B cell (primary cell): ENCODE data around the gene RAP1GAP2. TPM values are rescaled to one million over a fixed set of nuclear protein-coding genes. Genes with fewer than 3 reads are reported as not detected.

Source experiments
- ATAC-seq: fragments of 200-7000 bp; cut with Tn5 transposase; one replicate; pipeline ENCODE4 v1.10.0; 2021; ENCODE audit warnings: low read depth, mild to moderate bottlenecking, moderate number of reproducible peaks, moderate library complexity
- CTCF ChIA-PET: fragments of 350-600 bp; sonication (Branson Sonifier 250); formaldehyde crosslinking; loops from one replicate; lab custom pipeline; 2021; ENCODE audit warnings: antibody characterized with exemption, inconsistent platforms; lab: Charles Lee
- POLR2A ChIA-PET: fragments of 350-600 bp; sonication (Branson Sonifier 250); formaldehyde crosslinking; loops from one replicate; lab custom pipeline; 2021; ENCODE audit warnings: antibody characterized with exemption; lab: Charles Lee
- DNase-seq: peaks from one replicate; pipeline ENCODE4 v3.0.0; 2013
- H2AFZ ChIP-seq: 2 replicates; pipeline ENCODE4 v1.6.1; 2012; ENCODE audit warnings: mild to moderate bottlenecking, low read depth, low read length; ENCODE audit not compliant: insufficient read depth, poor library complexity, severe bottlenecking
- H3K27ac ChIP-seq, 2 donors: 1 replicate in 1 of 2; 2 replicates in 1 of 2; pipeline ENCODE4 v1.5.1; 2012 to 2013; ENCODE audit warnings: low read length in 2 of 2, mild to moderate bottlenecking in 2 of 2, moderate library complexity in 1 of 2
- H3K27me3 ChIP-seq, 4 experiments: fragments of 200-600 bp in 1 of 4; sonication (generic) in 1 of 4; replicated peaks in 1 of 4; 1 replicate in 2 of 4; 2 replicates in 2 of 4; pipeline versions ENCODE4 v1.6.1 to v1.7.0; 2013 to 2016; ENCODE audit warnings: low read length in 3 of 4, mild to moderate bottlenecking in 2 of 4, mixed read lengths in 1 of 4, moderate library complexity in 1 of 4; ENCODE audit not compliant: insufficient read depth in 4 of 4, control insufficient read depth in 3 of 4; ENCODE audit errors: control extremely low read depth in 1 of 4
- H3K36me3 ChIP-seq, 2 experiments: replicated peaks in 1 of 2; 1 replicate in 1 of 2; 2 replicates in 1 of 2; pipeline versions ENCODE4 v1.6.1 to v1.7.1; 2013; ENCODE audit warnings: low read length in 1 of 2; ENCODE audit not compliant: insufficient read depth in 2 of 2, control insufficient read depth in 1 of 2; ENCODE audit errors: control extremely low read depth in 1 of 2, extremely low read depth in 1 of 2
- H3K4me1 ChIP-seq, 2 donors: fragments of 200-600 bp in 1 of 2; sonication (generic) in 1 of 2; 1 replicate in 1 of 2; 2 replicates in 1 of 2; pipeline versions ENCODE4 v1.5.1 to v1.6.1; 2013 to 2017; ENCODE audit warnings: low read length in 2 of 2; ENCODE audit not compliant: control insufficient read depth in 2 of 2, insufficient read depth in 2 of 2
- H3K4me2 ChIP-seq: replicated peaks from 2 replicates; pipeline ENCODE3; 2012; ENCODE audit warnings: mild to moderate bottlenecking, low read depth, low read length; ENCODE audit not compliant: poor library complexity, severe bottlenecking
- H3K4me3 ChIP-seq, 5 experiments: fragments of 200-600 bp in 1 of 5; sonication (generic) in 1 of 5; 1 replicate in 3 of 5; 2 replicates in 2 of 5; pipeline versions ENCODE4 v1.5.1 to v1.7.0; 2011 to 2016; ENCODE audit warnings: low read length in 4 of 5, mild to moderate bottlenecking in 4 of 5, low read depth in 2 of 5, control low read depth in 1 of 5, moderate library complexity in 1 of 5; ENCODE audit not compliant: insufficient read depth in 1 of 5; ENCODE audit errors: control extremely low read depth in 1 of 5, extremely low read depth in 1 of 5
- H3K79me2 ChIP-seq: fragments of 200-600 bp; sonication (generic); one replicate; pipeline ENCODE4 v1.6.0; 2016; ENCODE audit warnings: low read length; ENCODE audit not compliant: control insufficient read depth, insufficient read depth
- H3K9ac ChIP-seq: fragments of 200-600 bp; sonication (generic); 2 replicates; pipeline ENCODE4 v1.6.1; 2017; ENCODE audit warnings: mild to moderate bottlenecking, low read length, moderate library complexity
- H3K9me3 ChIP-seq, 3 donors: one replicate each; pipeline versions ENCODE4 v1.6.1 to v1.7.1; 2013; ENCODE audit warnings: low read length in 2 of 3; ENCODE audit not compliant: control insufficient read depth in 2 of 3, insufficient read depth in 1 of 3; ENCODE audit errors: control extremely low read depth in 1 of 3
- H4K20me1 ChIP-seq: 2 replicates; pipeline ENCODE4 v1.6.0; 2012; ENCODE audit warnings: mild to moderate bottlenecking, low read length; ENCODE audit not compliant: insufficient read depth, control insufficient read depth, poor library complexity, severe bottlenecking
- H3K27ac Mint-ChIP-seq: one replicate; pipeline ENCODE4 v1.8.0; 2021; ENCODE audit warnings: mixed read lengths
- H3K27me3 Mint-ChIP-seq: one replicate; pipeline ENCODE4 v1.8.0; 2021; ENCODE audit warnings: mixed read lengths
- H3K4me1 Mint-ChIP-seq: one replicate; pipeline ENCODE4 v1.8.0; 2021; ENCODE audit warnings: mixed read lengths
- H3K4me3 Mint-ChIP-seq: one replicate; pipeline ENCODE4 v1.8.0; 2021; ENCODE audit warnings: mixed read lengths
- H3K9me3 Mint-ChIP-seq: one replicate; pipeline ENCODE4 v1.8.0; 2022; ENCODE audit warnings: mixed read lengths; ENCODE audit not compliant: insufficient read depth
- EZH2 ChIP-seq: IDR thresholded peaks from 2 replicates; pipeline ENCODE4 v1.6.1; 2012; ENCODE audit warnings: borderline replicate concordance, low read depth, mild to moderate bottlenecking, moderate library complexity, low read length; ENCODE audit not compliant: insufficient read depth, poor library complexity, severe bottlenecking
- WGBS: methylation state at CpG from one replicate; pipeline ENCODE4 v1.1.5; 2013; ENCODE audit warnings: missing lambda C conversion rate; ENCODE audit not compliant: insufficient coverage; 5-methylcytosine and 5-hydroxymethylcytosine counted together
- intact Hi-C: fragments of 100-400 bp; cut with micrococcal nuclease; formaldehyde crosslinking; loops from one replicate; pipeline ENCODE4 v1.10.0; 2022
- polyA plus RNA-seq: library from polyadenylated mRNA; depleted of rRNA; stranded (reverse); fragments of >200 nt; gene quantifications from 2 replicates; pipeline ENCODE4 v1.2.3, GENCODE V29; 2012
- total RNA-seq, 2 donors: library from RNA; stranded (reverse); fragments of 120-200 nt in 1 of 2; gene quantifications; 1 replicate in 1 of 2; 2 replicates in 1 of 2; pipeline versions ENCODE4 v1.2.3 to v1.2.4, GENCODE V29; 2013 to 2022
- TF ChIP-seq, protein P1 (sequence below): fragments of 200-600 bp; IDR thresholded peaks from one replicate; pipeline ENCODE4 v1.8.0; 2022; ENCODE audit warnings: antibody characterized with exemption, mild to moderate bottlenecking

Gene RAP1GAP2
- total and polyA plus RNA-seq, 2 donors (not counting 1 experiment from before 2014, with no cell fraction given), result 14.9 to 16.4 TPM

DNA sequence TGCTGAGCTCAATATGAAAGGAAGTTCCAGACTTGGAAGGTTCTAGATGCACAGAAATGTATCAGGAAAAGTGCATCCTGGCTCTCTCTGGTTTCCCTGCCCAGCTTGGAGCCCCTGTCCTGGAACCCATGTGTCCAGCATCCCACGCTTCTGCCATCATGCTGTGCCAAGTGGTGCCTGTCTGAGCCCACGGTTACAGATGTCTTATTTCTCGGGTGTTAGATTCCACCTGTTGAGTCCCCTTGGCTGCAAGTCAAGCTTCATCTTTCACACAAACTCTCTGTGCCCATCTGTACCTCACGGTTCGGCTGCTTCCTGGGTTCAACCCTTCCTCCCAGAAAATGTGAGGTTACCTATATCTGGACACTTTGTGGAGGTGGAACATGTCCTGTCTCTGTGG lies 244.6 kb downstream of the RAP1GAP2 start:
- CTCF ChIA-PET, result interaction anchor here (1.2 kb wide), 1 partner anchor 192 kb away, joined by 3 read pairs; no protein-coding TSS in a partner anchor
- Histone ChIP-seq H3K79me2 (no peaks in the 10 kb centered on the region), H3K4me2 (no peak overlapping the region), H4K20me1 (no peaks in the 10 kb centered on the region), H3K27me3 (peaks cover 0 to 9% (median 0%) of the 10 kb centered on the region in 4 experiments), H3K4me3 (no peak overlapping the region), H3K4me1 (peaks cover 6 to 9% of the 10 kb centered on the region in 2 donors), H3K9ac (no peak overlapping the region), H2AFZ (no peak overlapping the region), H3K9me3 (peaks cover 3 to 13% (median 13%) of the 10 kb centered on the region in 3 donors), H3K27ac (no peak overlapping the region), H3K36me3 (no peaks in the 10 kb centered on the region)
- TF ChIP-seq, protein P1, sequence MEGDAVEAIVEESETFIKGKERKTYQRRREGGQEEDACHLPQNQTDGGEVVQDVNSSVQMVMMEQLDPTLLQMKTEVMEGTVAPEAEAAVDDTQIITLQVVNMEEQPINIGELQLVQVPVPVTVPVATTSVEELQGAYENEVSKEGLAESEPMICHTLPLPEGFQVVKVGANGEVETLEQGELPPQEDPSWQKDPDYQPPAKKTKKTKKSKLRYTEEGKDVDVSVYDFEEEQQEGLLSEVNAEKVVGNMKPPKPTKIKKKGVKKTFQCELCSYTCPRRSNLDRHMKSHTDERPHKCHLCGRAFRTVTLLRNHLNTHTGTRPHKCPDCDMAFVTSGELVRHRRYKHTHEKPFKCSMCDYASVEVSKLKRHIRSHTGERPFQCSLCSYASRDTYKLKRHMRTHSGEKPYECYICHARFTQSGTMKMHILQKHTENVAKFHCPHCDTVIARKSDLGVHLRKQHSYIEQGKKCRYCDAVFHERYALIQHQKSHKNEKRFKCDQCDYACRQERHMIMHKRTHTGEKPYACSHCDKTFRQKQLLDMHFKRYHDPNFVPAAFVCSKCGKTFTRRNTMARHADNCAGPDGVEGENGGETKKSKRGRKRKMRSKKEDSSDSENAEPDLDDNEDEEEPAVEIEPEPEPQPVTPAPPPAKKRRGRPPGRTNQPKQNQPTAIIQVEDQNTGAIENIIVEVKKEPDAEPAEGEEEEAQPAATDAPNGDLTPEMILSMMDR, result no peak
- TF ChIP-seq EZH2, result no peak
- Mint-ChIP-seq H3K27me3 (peaks cover 18% of the 10 kb centered on the region), H3K27ac (no peak overlapping the region), H3K4me1 (peaks cover 13% of the 10 kb centered on the region), H3K9me3 (peaks cover 5% of the 10 kb centered on the region), H3K4me3 (no peak overlapping the region)
- POLR2A ChIA-PET, result interaction anchor here (0.6 kb wide), 1 partner anchor 809 kb away, joined by 5 read pairs; no protein-coding TSS in a partner anchor
- intact Hi-C loops, result no loop called here
- WGBS, result 90% methylated on average over 3 of the region's 5 CpGs
- ATAC-seq (no peak), DNase-seq (no peak)

DNA sequence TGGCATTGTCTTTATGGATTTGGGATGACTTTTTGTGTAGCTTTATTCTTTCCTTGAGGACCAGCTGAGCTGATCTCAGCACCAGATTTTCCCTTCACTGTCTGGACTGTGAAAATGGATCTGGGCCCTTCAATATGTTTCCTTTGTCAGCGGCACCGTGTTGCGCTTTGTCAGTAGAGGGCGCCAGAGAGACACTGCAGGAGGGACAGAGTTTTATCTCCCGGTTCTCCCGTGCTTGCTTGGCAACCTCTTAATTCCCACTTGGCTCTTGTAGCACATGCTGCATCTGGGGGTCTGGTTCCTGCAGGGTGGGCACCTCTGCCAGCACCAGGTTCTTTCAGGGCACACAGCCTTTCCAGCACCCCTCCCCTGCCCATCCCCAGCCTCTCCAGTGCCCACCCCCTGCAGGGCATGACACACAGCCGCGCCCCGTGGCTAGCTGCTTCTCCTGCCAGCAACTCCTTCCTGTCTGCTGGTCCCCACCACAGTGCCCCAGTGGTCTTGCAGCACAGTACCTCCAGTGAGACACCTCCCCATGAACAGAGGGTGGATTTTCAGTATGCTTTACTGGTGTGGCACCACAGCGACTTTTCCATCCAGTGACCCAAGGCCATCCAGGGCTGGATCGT lies 247.6 kb downstream of the RAP1GAP2 start:
- peaks cover 5% of the 10 kb centered on the region for H3K9me3 Mint-ChIP-seq
- H3K27me3 Mint-ChIP-seq, result peaks cover 18% of the 10 kb centered on the region
- no peak overlapping the region for H3K4me3 ChIP-seq
- H3K9me3 ChIP-seq, result peaks cover 3 to 13% (median 13%) of the 10 kb centered on the region in 3 donors
- no peaks in the 10 kb centered on the region for H3K79me2 ChIP-seq
- POLR2A ChIA-PET, result no interaction called here
- intact Hi-C loops, result no loop called here
- H3K27ac ChIP-seq, result no peak overlapping the region
- no peak for ATAC-seq
- no peaks in the 10 kb centered on the region for H3K36me3 ChIP-seq
- peaks cover 16% of the 10 kb centered on the region for H3K4me1 Mint-ChIP-seq
- peaks cover 0 to 9% (median 0%) of the 10 kb centered on the region in 4 experiments for H3K27me3 ChIP-seq
- no peak for DNase-seq
- no peak overlapping the region for H3K9ac ChIP-seq
- no peak overlapping the region for H2AFZ ChIP-seq
- no peaks in the 10 kb centered on the region for H4K20me1 ChIP-seq
- 67% methylated on average over 8 of the region's 11 CpGs for WGBS
- H3K4me1 ChIP-seq, result peaks cover 6 to 14% of the 10 kb centered on the region in 2 donors
- no peak overlapping the region for H3K27ac Mint-ChIP-seq
- TF ChIP-seq EZH2, result no peak
- TF ChIP-seq, protein P1, result no peak
- CTCF ChIA-PET, result interaction anchor here (0.6 kb wide), 1 partner anchor 565 kb away, joined by 3 read pairs; no protein-coding TSS in a partner anchor
- no peak overlapping the region for H3K4me3 Mint-ChIP-seq
- H3K4me2 ChIP-seq, result no peak overlapping the region
